ENCODE results near the gene EDAR. TPM values are rescaled to one million over a fixed set of nuclear protein-coding genes. Genes with fewer than 3 reads are reported as not detected.

Gene EDAR
- total RNA-seq, 5 donors from 2014 or later (not counting 1 experiment from before 2014, with no cell fraction given) = 5.2 to 15.6 (median 7.4) TPM

- H3K36me3 ChIP-seq (ENCODE audit: control insufficient read depth in 2 of 2, extremely low read depth in 1 of 2, insufficient read depth in 1 of 2, low read length in 1 of 2) = peaks cover 3 to 6% of the 10 kb centered on the region in 2 donors
- H3K27ac Mint-ChIP-seq = no peak overlapping the region
- CTCF ChIA-PET = no interaction called here
- no peaks in the 10 kb centered on the region for H3K36me3 Mint-ChIP-seq
- no peaks in the 10 kb centered on the region for H3K9me3 Mint-ChIP-seq
- H3K27me3 ChIP-seq (replicated peaks in 1 of 2; ENCODE audit: control insufficient read depth in 2 of 2, extremely low read depth in 1 of 2, insufficient read depth in 2 of 2, low read length in 1 of 2) = peaks cover 0 to 12% of the 10 kb centered on the region in 2 experiments
- 85% methylated on average over 7 of the region's 11 CpGs for WGBS (ENCODE audit: insufficient coverage)
- ATAC-seq (replicated peaks in 1 of 4) (no peak), DNase-seq (no peak)
- no peak overlapping the region for H3K4me3 Mint-ChIP-seq
- peaks cover 11 to 13% of the 10 kb centered on the region in 2 experiments for H3K4me1 ChIP-seq (ENCODE audit: control insufficient read depth in 1 of 2, extremely low read depth in 1 of 2, insufficient read depth in 2 of 2, low read length in 2 of 2)
- H3K4me3 ChIP-seq (ENCODE audit: control insufficient read depth in 1 of 2, extremely low read depth in 1 of 2, low read length in 1 of 2) = no peak overlapping the region
- H3K9me3 ChIP-seq = no peaks in the 10 kb centered on the region
- POLR2A ChIA-PET = no interaction called here
- no peaks in the 10 kb centered on the region for H3K27me3 Mint-ChIP-seq
- H3K4me1 Mint-ChIP-seq = peaks cover 15 to 40% (median 31%) of the 10 kb centered on the region in 3 donors
- no peak overlapping the region for H3K27ac ChIP-seq (ENCODE audit: low read length)
These were observed 55.3 kb downstream of the EDAR start for GRCh38 chr2:108933691-108934117.

DNA sequence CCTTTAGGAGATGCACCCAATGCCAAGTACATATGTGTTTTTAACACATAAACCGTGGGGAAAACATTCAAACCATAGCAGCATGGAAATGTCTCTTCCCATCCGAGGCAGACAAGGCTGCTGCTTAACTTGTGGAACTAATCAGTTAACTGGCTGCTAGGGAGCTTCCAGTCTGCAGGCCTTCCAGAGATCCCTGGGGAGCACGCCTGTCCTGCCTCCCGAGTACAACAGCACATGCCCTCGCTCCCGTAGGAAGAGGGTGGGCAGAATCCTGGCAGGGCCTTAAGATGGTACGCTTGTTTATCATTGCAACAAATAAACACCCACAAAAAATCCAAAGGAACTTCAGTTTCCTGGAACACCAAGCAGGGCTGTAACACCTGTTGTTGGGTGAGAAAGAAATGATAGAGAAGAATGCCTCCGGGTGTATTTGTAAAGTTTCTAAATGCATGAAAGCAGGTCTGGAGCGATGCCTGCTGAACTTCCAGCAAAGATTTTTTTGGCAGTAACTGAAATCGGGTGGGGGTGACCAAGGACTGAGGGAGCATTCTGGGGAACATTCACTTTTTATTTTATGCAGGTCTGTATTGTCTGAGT, 56.2 kb downstream of the EDAR start:
- H3K36me3 ChIP-seq (ENCODE audit: control insufficient read depth in 2 of 2, extremely low read depth in 1 of 2, insufficient read depth in 1 of 2, low read length in 1 of 2) = peaks cover 4 to 6% of the 10 kb centered on the region in 2 donors
- 83% methylated on average over 5 of the region's 10 CpGs for WGBS (ENCODE audit: insufficient coverage)
- H3K4me3 Mint-ChIP-seq = no peak overlapping the region
- ChIA-PET CTCF (no interaction called here), POLR2A (interaction anchor here in 1 of 2 donors (0.6 kb wide), 1 partner anchor 88 kb away, joined by 4 read pairs; no protein-coding TSS in a partner anchor)
- DNase-seq (no peak), ATAC-seq (replicated peaks in 1 of 4) (no peak)
- peaks cover 14 to 38% (median 31%) of the 10 kb centered on the region in 3 donors for H3K4me1 Mint-ChIP-seq
- H3K27ac Mint-ChIP-seq = no peak overlapping the region
- H3K27ac ChIP-seq (ENCODE audit: low read length) = no peak overlapping the region
- no peaks in the 10 kb centered on the region for H3K36me3 Mint-ChIP-seq
- peaks cover 0 to 12% of the 10 kb centered on the region in 2 experiments for H3K27me3 ChIP-seq (replicated peaks in 1 of 2; ENCODE audit: control insufficient read depth in 2 of 2, extremely low read depth in 1 of 2, insufficient read depth in 2 of 2, low read length in 1 of 2)
- no peaks in the 10 kb centered on the region for H3K27me3 Mint-ChIP-seq
- H3K4me3 ChIP-seq (ENCODE audit: control insufficient read depth in 1 of 2, extremely low read depth in 1 of 2, low read length in 1 of 2) = no peak overlapping the region
- peaks cover 6 to 13% of the 10 kb centered on the region in 2 experiments for H3K4me1 ChIP-seq (ENCODE audit: control insufficient read depth in 1 of 2, extremely low read depth in 1 of 2, insufficient read depth in 2 of 2, low read length in 2 of 2)
- H3K9me3 Mint-ChIP-seq = no peaks in the 10 kb centered on the region
- H3K9me3 ChIP-seq = no peaks in the 10 kb centered on the region

GRCh38 chr2:108931372-108931771, 57.6 kb downstream of the EDAR start:
- Histone ChIP-seq H3K27me3 (replicated peaks in 1 of 2; ENCODE audit: control insufficient read depth in 2 of 2, extremely low read depth in 1 of 2, insufficient read depth in 2 of 2, low read length in 1 of 2) (peaks cover 0 to 12% of the 10 kb centered on the region in 2 experiments), H3K4me3 (ENCODE audit: control insufficient read depth in 1 of 2, extremely low read depth in 1 of 2, low read length in 1 of 2) (no peak overlapping the region), H3K4me1 (ENCODE audit: control insufficient read depth in 1 of 2, extremely low read depth in 1 of 2, insufficient read depth in 2 of 2, low read length in 2 of 2) (peaks cover 0 to 6% of the 10 kb centered on the region in 2 experiments), H3K36me3 (ENCODE audit: control insufficient read depth in 2 of 2, extremely low read depth in 1 of 2, insufficient read depth in 1 of 2, low read length in 1 of 2) (peaks cover 9 to 10% of the 10 kb centered on the region in 2 donors), H3K27ac (ENCODE audit: low read length) (no peak overlapping the region), H3K9me3 (no peaks in the 10 kb centered on the region)
- Mint-ChIP-seq H3K27me3 (no peaks in the 10 kb centered on the region), H3K27ac (no peak overlapping the region), H3K4me1 (peaks cover 8 to 31% (median 28%) of the 10 kb centered on the region in 3 donors), H3K4me3 (no peak overlapping the region), H3K36me3 (no peaks in the 10 kb centered on the region), H3K9me3 (no peaks in the 10 kb centered on the region)
- no CpG with 5 or more reads among the region's 1 CpG for WGBS (ENCODE audit: insufficient coverage)
- POLR2A ChIA-PET = no interaction called here
- DNase-seq = no peak
- ATAC-seq (replicated peaks in 1 of 4) = no peak
- CTCF ChIA-PET = interaction anchor here (0.9 to 1.1 kb wide), 2 partner anchors 16 to 57 kb away, joined by 3 read pairs; no protein-coding TSS in a partner anchor

- Mint-ChIP-seq H3K9me3 (no peaks in the 10 kb centered on the region), H3K36me3 (no peaks in the 10 kb centered on the region), H3K27ac (peak overlapping the region in 1 of 2 donors; percentile 41), H3K4me3 (no peak overlapping the region), H3K27me3 (no peaks in the 10 kb centered on the region), H3K4me1 (peaks cover 8 to 28% (median 25%) of the 10 kb centered on the region in 3 donors)
- Histone ChIP-seq H3K4me3 (ENCODE audit: control insufficient read depth in 1 of 2, extremely low read depth in 1 of 2, low read length in 1 of 2) (no peak overlapping the region), H3K36me3 (ENCODE audit: control insufficient read depth in 2 of 2, extremely low read depth in 1 of 2, insufficient read depth in 1 of 2, low read length in 1 of 2) (peaks cover 6 to 12% of the 10 kb centered on the region in 2 donors), H3K4me1 (ENCODE audit: control insufficient read depth in 1 of 2, extremely low read depth in 1 of 2, insufficient read depth in 2 of 2, low read length in 2 of 2) (peaks cover 0 to 6% of the 10 kb centered on the region in 2 experiments), H3K9me3 (no peaks in the 10 kb centered on the region), H3K27ac (ENCODE audit: low read length) (no peak overlapping the region), H3K27me3 (replicated peaks in 1 of 2; ENCODE audit: control insufficient read depth in 2 of 2, extremely low read depth in 1 of 2, insufficient read depth in 2 of 2, low read length in 1 of 2) (peaks cover 0 to 12% of the 10 kb centered on the region in 2 experiments)
- ChIA-PET CTCF (interaction anchor here (0.6 to 1.1 kb wide), 2 partner anchors 55 to 282 kb away, joined by 3 to 4 read pairs; no protein-coding TSS in a partner anchor), POLR2A (no interaction called here)
- no peak for DNase-seq
- ATAC-seq (replicated peaks in 1 of 4) = no peak
- WGBS (ENCODE audit: insufficient coverage) = 95% methylated on average over 16 of the region's 17 CpGs
These were observed 59.1 kb downstream of the EDAR start for GRCh38 chr2:108929807-108930425.

- CTCF ChIA-PET = interaction anchor here (0.5 to 1.6 kb wide), 10 partner anchors 12 to 643 kb away, joined by 3 to 7 read pairs (median 4); no protein-coding TSS in a partner anchor
- no peaks in the 10 kb centered on the region for H3K36me3 Mint-ChIP-seq
- POLR2A ChIA-PET = no interaction called here
- H3K9me3 Mint-ChIP-seq = no peaks in the 10 kb centered on the region
- H3K27ac ChIP-seq (ENCODE audit: low read length) = no peak overlapping the region
- peak in 1 of 4 experiments; percentile 14 for ATAC-seq (replicated peaks in 1 of 4)
- WGBS (ENCODE audit: insufficient coverage) = 91% methylated on average over 16 of the region's 17 CpGs
- H3K4me3 ChIP-seq (ENCODE audit: control insufficient read depth in 1 of 2, extremely low read depth in 1 of 2, low read length in 1 of 2) = no peak overlapping the region
- H3K4me1 Mint-ChIP-seq = peaks cover 8 to 28% (median 21%) of the 10 kb centered on the region in 3 donors
- no peaks in the 10 kb centered on the region for H3K27me3 Mint-ChIP-seq
- no peak overlapping the region for H3K27ac Mint-ChIP-seq
- no peak overlapping the region for H3K4me3 Mint-ChIP-seq
- no peaks in the 10 kb centered on the region for H3K9me3 ChIP-seq
- peaks cover 6 to 12% of the 10 kb centered on the region in 2 donors for H3K36me3 ChIP-seq (ENCODE audit: control insufficient read depth in 2 of 2, extremely low read depth in 1 of 2, insufficient read depth in 1 of 2, low read length in 1 of 2)
- peaks cover 0 to 6% of the 10 kb centered on the region in 2 experiments for H3K4me1 ChIP-seq (ENCODE audit: control insufficient read depth in 1 of 2, extremely low read depth in 1 of 2, insufficient read depth in 2 of 2, low read length in 2 of 2)
- peaks cover 0 to 12% of the 10 kb centered on the region in 2 experiments for H3K27me3 ChIP-seq (replicated peaks in 1 of 2; ENCODE audit: control insufficient read depth in 2 of 2, extremely low read depth in 1 of 2, insufficient read depth in 2 of 2, low read length in 1 of 2)
- no peak for DNase-seq
These were observed 60.2 kb downstream of the EDAR start for GRCh38 chr2:108928660-108929377.
